Left ventricle myocardium inferior (tissue), 1 donor: ENCODE results near the gene CCNE1. TPM values are rescaled to one million over a fixed set of nuclear protein-coding genes. Genes with fewer than 3 reads are reported as not detected.
A peak's percentile ranks its signal among the peaks of the same experiment; 100 is the strongest.

ENCODE experiments used
- DNase-seq: peaks from one replicate; pipeline ENCODE4 v3.0.0-alpha.2; 2020
- H3K27ac ChIP-seq: fragments of 200-600 bp; replicated peaks from 2 replicates; pipeline ENCODE4 v1.8.0; 2021
- H3K27me3 ChIP-seq: fragments of 200-600 bp; 2 replicates; pipeline ENCODE4 v1.8.0; 2021; ENCODE audit warnings: low read depth
- H3K36me3 ChIP-seq: fragments of 200-600 bp; 2 replicates; pipeline ENCODE4 v1.8.0; 2021
- H3K4me1 ChIP-seq: fragments of 200-600 bp; 2 replicates; pipeline ENCODE4 v1.8.0; 2021
- H3K4me3 ChIP-seq: fragments of 200-600 bp; 2 replicates; pipeline ENCODE4 v1.8.0; 2021; ENCODE audit warnings: mild to moderate bottlenecking, moderate library complexity
- H3K9me3 ChIP-seq: fragments of 200-600 bp; replicated peaks from 2 replicates; pipeline ENCODE4 v1.8.0; 2021
- intact Hi-C: fragments of 100-400 bp; cut with micrococcal nuclease; formaldehyde crosslinking; loops from one replicate; pipeline ENCODE4 v1.11.0; 2022
- total RNA-seq: library from RNA; stranded (reverse); fragmentation: NEBNext Ultra II Directional; extraction: Animal tissue kit (Norgen Biotek cat#: 25700); gene quantifications from one replicate; pipeline ENCODE4 v1.2.1, GENCODE V29; 2021
- TF ChIP-seq, protein P1 (sequence below): fragments of 200-600 bp; IDR thresholded peaks from 2 replicates; pipeline ENCODE4 v1.8.0; 2021; ENCODE audit warnings: antibody characterized with exemption, mild to moderate bottlenecking, borderline replicate concordance
- donor health status: DM: no; HTN: yes; CAD: no; lungs with severe emphysema.

Gene CCNE1
- total RNA-seq, 1 donor from 2014 or later = 3.1 TPM

DNA sequence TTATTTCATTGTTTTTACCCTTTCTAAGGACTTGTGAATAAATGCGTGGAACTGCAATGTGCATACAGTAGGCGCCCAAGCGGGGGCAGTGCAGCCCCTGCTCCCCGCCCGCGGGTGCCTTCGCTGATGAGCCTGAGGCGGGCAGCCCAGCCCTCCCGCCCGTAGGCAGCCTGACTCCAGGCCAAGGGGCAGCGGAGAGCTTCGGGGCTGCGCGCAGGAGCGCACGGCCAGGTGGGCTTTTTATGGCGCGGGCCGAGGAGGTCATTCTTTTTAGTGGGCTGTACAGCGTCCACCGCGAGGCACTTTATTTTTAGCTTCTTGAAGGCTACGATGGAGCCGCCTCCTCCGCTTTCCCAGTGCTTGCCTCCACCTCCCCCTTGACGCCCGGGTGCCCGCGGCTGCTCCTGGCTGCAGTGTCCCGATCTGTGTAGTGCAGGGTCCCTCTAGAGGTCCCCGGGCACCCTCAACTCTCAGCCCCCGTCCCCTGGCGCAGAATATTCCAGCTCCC, 60.5 kb downstream of the CCNE1 start:
- no peak for DNase-seq
- no peaks in the 10 kb centered on the region for H3K36me3 ChIP-seq
- TF ChIP-seq, protein P1, sequence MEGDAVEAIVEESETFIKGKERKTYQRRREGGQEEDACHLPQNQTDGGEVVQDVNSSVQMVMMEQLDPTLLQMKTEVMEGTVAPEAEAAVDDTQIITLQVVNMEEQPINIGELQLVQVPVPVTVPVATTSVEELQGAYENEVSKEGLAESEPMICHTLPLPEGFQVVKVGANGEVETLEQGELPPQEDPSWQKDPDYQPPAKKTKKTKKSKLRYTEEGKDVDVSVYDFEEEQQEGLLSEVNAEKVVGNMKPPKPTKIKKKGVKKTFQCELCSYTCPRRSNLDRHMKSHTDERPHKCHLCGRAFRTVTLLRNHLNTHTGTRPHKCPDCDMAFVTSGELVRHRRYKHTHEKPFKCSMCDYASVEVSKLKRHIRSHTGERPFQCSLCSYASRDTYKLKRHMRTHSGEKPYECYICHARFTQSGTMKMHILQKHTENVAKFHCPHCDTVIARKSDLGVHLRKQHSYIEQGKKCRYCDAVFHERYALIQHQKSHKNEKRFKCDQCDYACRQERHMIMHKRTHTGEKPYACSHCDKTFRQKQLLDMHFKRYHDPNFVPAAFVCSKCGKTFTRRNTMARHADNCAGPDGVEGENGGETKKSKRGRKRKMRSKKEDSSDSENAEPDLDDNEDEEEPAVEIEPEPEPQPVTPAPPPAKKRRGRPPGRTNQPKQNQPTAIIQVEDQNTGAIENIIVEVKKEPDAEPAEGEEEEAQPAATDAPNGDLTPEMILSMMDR = peak; percentile 2
- intact Hi-C loops = loop anchor here (5.0 to 10.0 kb wide), 2 partner anchors 100 to 137 kb away; no protein-coding TSS in a partner anchor
- peaks cover 65% of the 10 kb centered on the region for H3K27me3 ChIP-seq
- peaks cover 40% of the 10 kb centered on the region for H3K4me1 ChIP-seq
- H3K27ac ChIP-seq = no peak overlapping the region
- H3K9me3 ChIP-seq = peaks cover 14% of the 10 kb centered on the region
- peak overlapping the region; percentile 42 for H3K4me3 ChIP-seq

DNA sequence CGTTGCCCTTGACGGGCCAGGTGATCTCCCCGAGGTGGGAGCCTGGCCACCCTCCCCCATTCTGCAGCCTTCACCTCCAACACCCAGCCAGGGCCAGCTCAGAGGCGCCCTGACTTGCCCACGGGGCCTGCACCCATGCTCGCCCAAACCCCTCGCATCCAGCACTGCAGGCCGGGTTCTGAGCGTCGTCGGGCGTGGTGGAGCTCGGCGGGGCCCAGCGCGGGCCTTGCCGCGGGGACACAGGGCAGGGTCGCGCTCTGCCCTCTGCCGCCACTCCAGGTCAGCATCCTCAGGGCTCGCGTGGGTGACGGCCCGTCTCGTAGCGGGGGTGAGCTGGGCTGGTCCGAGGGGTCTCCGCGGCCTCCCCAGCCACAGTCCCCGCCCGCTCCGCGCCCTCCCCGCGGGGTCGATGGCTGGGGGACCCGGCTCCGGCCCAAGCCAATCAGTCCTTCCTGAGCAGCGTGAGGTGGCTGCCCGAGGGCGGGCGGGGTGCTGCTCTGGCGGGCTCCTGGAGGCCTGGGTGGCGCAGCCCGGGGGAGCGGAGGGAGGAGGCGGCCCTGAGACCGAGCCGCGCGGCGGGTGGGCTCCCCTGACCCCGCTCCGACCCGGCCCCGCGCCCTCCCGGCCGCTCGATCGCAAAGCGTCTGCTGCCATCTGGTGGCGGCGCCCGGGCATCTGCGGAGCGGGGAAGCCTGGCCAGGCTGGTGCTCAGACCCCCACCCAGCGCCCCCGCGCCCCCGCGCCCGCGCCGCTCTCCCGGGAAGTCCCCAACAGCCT, 61.4 kb downstream of the CCNE1 start:
- Histone ChIP-seq H3K27ac (no peak overlapping the region), H3K27me3 (peaks cover 63% of the 10 kb centered on the region), H3K4me1 (peaks cover 40% of the 10 kb centered on the region), H3K9me3 (peaks cover 5% of the 10 kb centered on the region), H3K36me3 (no peaks in the 10 kb centered on the region), H3K4me3 (peak overlapping the region; percentile 69)
- intact Hi-C loops = loop anchor here (5.0 to 10.0 kb wide), 2 partner anchors 101 to 138 kb away; no protein-coding TSS in a partner anchor
- TF ChIP-seq, protein P1 = peak; percentile 93
- DNase-seq = peak; percentile 47

Other genes with a start within 250 kb of the CCNE1 start
- 53.9 TPM for gene POP4, start 205.7 kb upstream of the CCNE1 start, total RNA-seq
- gene PLEKHF1, start 146.5 kb upstream of the CCNE1 start, total RNA-seq = 27.8 TPM
- 48.6 TPM for gene C19orf12, start 96.7 kb upstream of the CCNE1 start, total RNA-seq
- gene URI1, start 130.2 kb downstream of the CCNE1 start, total RNA-seq = 43.0 TPM